MM.1S (cell line): Measurements from ENCODE around the gene C19orf25.

Source experiments
- DNase-seq: peaks from one replicate; pipeline ENCODE4 v3.0.0-alpha.2; 2015
- H2AFZ ChIP-seq: fragments of 300-600 bp; sonication (generic); 2 replicates; pipeline ENCODE4 v1.6.0; 2016; ENCODE audit warnings: antibody characterized with exemption, low read length
- H3F3A ChIP-seq: fragments of 300-600 bp; sonication (generic); 2 replicates; pipeline ENCODE4 v1.6.1; 2016; ENCODE audit warnings: mild to moderate bottlenecking, antibody characterized with exemption, low read length, moderate library complexity, mixed read lengths; ENCODE audit not compliant: insufficient read depth
- H3K27ac ChIP-seq: fragments of 300-600 bp; sonication (generic); 2 replicates; pipeline ENCODE4 v1.5.1; 2016; ENCODE audit warnings: mild to moderate bottlenecking, low read length
- H3K27me3 ChIP-seq: fragments of 300-600 bp; sonication (generic); replicated peaks from 2 replicates; pipeline ENCODE4 v1.6.0; 2016; ENCODE audit warnings: low read length; ENCODE audit not compliant: insufficient read depth
- H3K36me3 ChIP-seq: fragments of 300-600 bp; sonication (generic); replicated peaks from 2 replicates; pipeline ENCODE4 v1.6.1; 2016; ENCODE audit warnings: mild to moderate bottlenecking, low read length, mixed read lengths; ENCODE audit not compliant: insufficient read depth
- H3K4me1 ChIP-seq: fragments of 300-600 bp; sonication (generic); 2 replicates; pipeline ENCODE4 v1.6.1; 2016; ENCODE audit warnings: low read length, mixed read lengths
- H3K4me2 ChIP-seq: fragments of 300-600 bp; sonication (generic); 2 replicates; pipeline ENCODE4 v1.6.0; 2016; ENCODE audit warnings: low read depth, low read length
- H3K4me3 ChIP-seq: fragments of 300-600 bp; sonication (generic); 2 replicates; pipeline ENCODE4 v1.5.1; 2016; ENCODE audit warnings: low read length, mixed read lengths
- H3K79me2 ChIP-seq: fragments of 300-600 bp; sonication (generic); 2 replicates; pipeline ENCODE4 v1.6.1; 2016; ENCODE audit warnings: mixed run types, low read length, mixed read lengths
- H3K9ac ChIP-seq: fragments of 300-600 bp; sonication (generic); 2 replicates; pipeline ENCODE4 v1.6.1; 2016; ENCODE audit warnings: low read length, mixed read lengths
- H3K9me2 ChIP-seq: fragments of 300-600 bp; sonication (generic); replicated peaks from 2 replicates; pipeline ENCODE4 v1.6.1; 2016; ENCODE audit warnings: mild to moderate bottlenecking, low read length, mixed read lengths; ENCODE audit not compliant: insufficient read depth
- H3K9me3 ChIP-seq: fragments of 300-600 bp; sonication (generic); replicated peaks from 2 replicates; pipeline ENCODE4 v1.6.1; 2016; ENCODE audit warnings: mild to moderate bottlenecking, low read length, mixed read lengths; ENCODE audit not compliant: insufficient read depth
- H4K20me1 ChIP-seq: fragments of 300-600 bp; sonication (generic); 2 replicates; pipeline ENCODE4 v1.6.1; 2016; ENCODE audit warnings: mild to moderate bottlenecking, low read length, moderate library complexity, mixed read lengths; ENCODE audit not compliant: insufficient read depth
- CTCF ChIP-seq: fragments of 300-600 bp; sonication (generic); IDR thresholded peaks from 2 replicates; pipeline ENCODE4 v1.5.1; 2016; ENCODE audit warnings: antibody characterized with exemption, low read length, mixed read lengths
- EZH2 ChIP-seq: fragments of 300-600 bp; sonication (generic); optimal IDR thresholded peaks from 2 replicates; pipeline ENCODE3; 2017; ENCODE audit warnings: low read depth, mild to moderate bottlenecking, antibody characterized with exemption, low read length, mixed read lengths
- EZH2phosphoT487 ChIP-seq: fragments of 300-600 bp; sonication (generic); IDR thresholded peaks from 2 replicates; pipeline ENCODE4 v1.6.1; 2018; ENCODE audit warnings: antibody characterized with exemption, low read length

C19orf25 gene

GRCh38 chr19:1526066-1526778, 47.2 kb upstream of the C19orf25 start:
- H3K27me3 ChIP-seq, result peaks cover 91% of the 10 kb centered on the region
- no peak overlapping the region for H2AFZ ChIP-seq
- no peak for TF ChIP-seq EZH2
- H3K36me3 ChIP-seq, result no peaks in the 10 kb centered on the region
- no peak overlapping the region for H3K9ac ChIP-seq
- no peaks in the 10 kb centered on the region for H3K79me2 ChIP-seq
- no peak overlapping the region for H3K4me3 ChIP-seq
- no peaks in the 10 kb centered on the region for H4K20me1 ChIP-seq
- H3F3A ChIP-seq, result no peaks in the 10 kb centered on the region
- no peaks in the 10 kb centered on the region for H3K9me2 ChIP-seq
- no peak for DNase-seq
- no peak overlapping the region for H3K27ac ChIP-seq
- no peak overlapping the region for H3K4me2 ChIP-seq
- no peaks in the 10 kb centered on the region for H3K4me1 ChIP-seq
- no peaks in the 10 kb centered on the region for H3K9me3 ChIP-seq

- peaks cover 3% of the 10 kb centered on the region; the same call in 1 of the 2 replicates for H3K4me1 ChIP-seq
- H3K79me2 ChIP-seq, result no peaks in the 10 kb centered on the region
- no peaks in the 10 kb centered on the region for H3F3A ChIP-seq
- no peaks in the 10 kb centered on the region for H3K9me3 ChIP-seq
- no peak overlapping the region for H3K4me3 ChIP-seq
- no peak overlapping the region for H3K9ac ChIP-seq
- H4K20me1 ChIP-seq, result no peaks in the 10 kb centered on the region
- no peaks in the 10 kb centered on the region for H3K9me2 ChIP-seq
- H3K27ac ChIP-seq, result no peak overlapping the region
- no peak for TF ChIP-seq CTCF
- no peak for TF ChIP-seq EZH2phosphoT487
- no peak for TF ChIP-seq EZH2
- H3K4me2 ChIP-seq, result no peak overlapping the region
- H3K36me3 ChIP-seq, result no peaks in the 10 kb centered on the region
- no peak overlapping the region for H2AFZ ChIP-seq
- H3K27me3 ChIP-seq, result peaks cover 90% of the 10 kb centered on the region
- DNase-seq, result no peak
These were observed 46.3 kb upstream of the C19orf25 start for GRCh38 chr19:1525343-1525742.

GRCh38 chr19:1524972-1525325, 45.9 kb upstream of the C19orf25 start:
- Histone ChIP-seq H3K4me1 (peaks cover 7% of the 10 kb centered on the region; the same call in 1 of the 2 replicates), H3K9me2 (no peaks in the 10 kb centered on the region), H3K4me3 (no peak overlapping the region), H2AFZ (no peak overlapping the region), H3K27ac (no peak overlapping the region), H3K79me2 (no peaks in the 10 kb centered on the region), H3K4me2 (no peak overlapping the region), H3K36me3 (no peaks in the 10 kb centered on the region), H3F3A (no peaks in the 10 kb centered on the region), H4K20me1 (no peaks in the 10 kb centered on the region), H3K27me3 (peaks cover 90% of the 10 kb centered on the region), H3K9me3 (no peaks in the 10 kb centered on the region), H3K9ac (no peak overlapping the region)
- TF ChIP-seq EZH2 (no peak), EZH2phosphoT487 (no peak), CTCF (no peak)
- DNase-seq, result no peak

- no peak overlapping the region for H3K9ac ChIP-seq
- no peaks in the 10 kb centered on the region for H4K20me1 ChIP-seq
- H3K4me3 ChIP-seq, result no peak overlapping the region
- peaks cover 8% of the 10 kb centered on the region; the same call in 1 of the 2 replicates for H3K4me1 ChIP-seq
- peaks cover 88% of the 10 kb centered on the region for H3K27me3 ChIP-seq
- H2AFZ ChIP-seq, result no peak overlapping the region
- H3K9me2 ChIP-seq, result no peaks in the 10 kb centered on the region
- no peaks in the 10 kb centered on the region for H3K9me3 ChIP-seq
- no peak for TF ChIP-seq CTCF
- TF ChIP-seq EZH2phosphoT487, result no peak
- no peak for TF ChIP-seq EZH2
- no peak overlapping the region for H3K27ac ChIP-seq
- H3K36me3 ChIP-seq, result no peaks in the 10 kb centered on the region
- H3K79me2 ChIP-seq, result no peaks in the 10 kb centered on the region
- no peak overlapping the region for H3K4me2 ChIP-seq
- no peaks in the 10 kb centered on the region for H3F3A ChIP-seq
- no peak for DNase-seq
These were observed 45.4 kb upstream of the C19orf25 start for GRCh38 chr19:1524287-1524971.
